ENCODE data around the gene KIAA0232. TPM values are rescaled to one million over a fixed set of nuclear protein-coding genes. Genes with fewer than 3 reads are reported as not detected.

KIAA0232 gene
- polyA plus RNA-seq, 6 donors from 2014 or later: 5.8 to 14.6 (median 8.3) TPM; not detected in 1

DNA sequence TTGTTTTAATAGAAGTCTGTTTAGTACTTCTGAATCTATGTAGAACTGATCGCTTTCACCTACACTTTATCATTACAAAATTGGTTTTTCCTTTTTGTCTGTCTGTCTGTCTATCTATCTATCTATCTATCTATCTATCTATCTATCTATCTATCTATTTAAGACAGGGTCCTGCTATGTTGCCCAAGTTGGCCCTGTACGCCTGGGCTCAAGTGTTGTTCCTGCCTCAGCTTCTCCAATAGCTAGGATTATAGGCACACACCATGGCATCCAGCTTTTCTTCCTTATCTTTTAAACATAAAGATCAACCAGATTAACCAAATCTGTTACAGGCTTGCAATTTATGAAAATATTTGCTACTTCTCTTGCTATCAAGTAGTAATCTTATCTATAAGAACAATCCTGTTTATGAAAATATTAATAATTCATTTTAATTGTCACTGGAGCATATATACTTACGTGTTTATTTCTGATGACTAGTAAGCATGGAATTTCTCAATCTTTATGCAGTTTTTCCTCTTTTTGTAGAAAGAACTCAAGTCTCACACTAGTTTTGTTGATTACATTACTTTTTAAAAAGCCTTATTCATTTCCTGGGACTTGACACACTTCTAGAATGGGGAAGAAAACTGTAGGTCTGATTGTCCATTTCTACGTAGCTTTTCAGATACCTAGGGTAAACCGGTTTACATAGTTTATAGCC, 24.5 kb downstream of the KIAA0232 start:
- H3K27me3 Mint-ChIP-seq: no peaks in the 10 kb centered on the region
- DNase-seq: no peak
- no peaks in the 10 kb centered on the region for H3K9me3 Mint-ChIP-seq
- no peak for ATAC-seq (ENCODE audit: low read depth in 2 of 2)
- H3K4me3 Mint-ChIP-seq: no peak overlapping the region
- H3K4me1 Mint-ChIP-seq: peaks cover 10 to 29% (median 23%) of the 10 kb centered on the region in 3 donors
- peaks cover 0 to 4% of the 10 kb centered on the region in 2 donors for H3K36me3 Mint-ChIP-seq
- H3K27ac Mint-ChIP-seq: no peak overlapping the region

DNA sequence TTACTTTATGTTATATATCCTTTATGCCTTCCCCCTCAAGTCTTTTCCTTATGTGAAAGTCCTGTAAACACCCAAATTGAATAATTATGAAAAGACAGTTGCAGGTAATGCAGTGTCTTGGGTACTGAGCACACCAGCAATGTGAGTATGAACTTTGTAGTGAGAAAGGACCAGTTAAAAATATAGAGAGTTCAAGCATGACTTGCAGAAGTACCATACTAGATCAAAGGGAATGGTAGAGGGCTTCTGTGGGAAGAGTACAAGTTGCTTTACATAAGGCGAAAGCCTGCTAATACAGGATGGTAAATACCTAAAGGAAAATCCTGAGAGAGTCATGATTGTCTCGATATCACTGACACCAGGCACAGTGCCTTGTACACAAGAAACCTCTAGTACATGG, 25.7 kb downstream of the KIAA0232 start:
- H3K27me3 Mint-ChIP-seq: no peaks in the 10 kb centered on the region
- H3K9me3 Mint-ChIP-seq: no peaks in the 10 kb centered on the region
- ATAC-seq (ENCODE audit: low read depth in 2 of 2) (no peak), DNase-seq (no peak)
- H3K27ac Mint-ChIP-seq: peak overlapping the region in 1 of 6 donors; percentile 57
- no peak overlapping the region for H3K4me3 Mint-ChIP-seq
- H3K36me3 Mint-ChIP-seq: peaks cover 0 to 4% of the 10 kb centered on the region in 2 donors
- peaks cover 16 to 23% (median 21%) of the 10 kb centered on the region in 3 donors for H3K4me1 Mint-ChIP-seq

DNA sequence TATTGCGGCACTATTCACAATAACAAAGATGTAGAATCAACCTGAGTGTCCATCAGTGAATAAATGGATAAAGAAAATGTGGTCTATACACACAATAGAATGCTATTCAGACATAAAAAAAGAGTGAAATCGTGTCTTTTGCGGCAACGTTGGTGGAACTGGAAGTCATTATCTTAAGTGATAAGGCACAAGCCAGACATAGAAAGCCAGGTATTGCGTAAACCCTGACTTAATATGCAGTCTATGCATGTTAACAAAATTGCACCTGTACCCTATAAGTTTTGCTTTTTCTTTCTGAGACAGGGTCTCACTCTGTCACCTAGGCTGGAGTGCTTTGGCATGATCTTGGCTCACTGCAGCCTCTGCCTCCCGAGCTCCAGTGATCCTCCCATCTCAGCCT, 28.6 kb downstream of the KIAA0232 start:
- H3K9me3 Mint-ChIP-seq: no peaks in the 10 kb centered on the region
- ATAC-seq (ENCODE audit: low read depth in 2 of 2) (no peak), DNase-seq (no peak)
- H3K4me3 Mint-ChIP-seq: no peak overlapping the region
- peaks cover 17 to 25% (median 23%) of the 10 kb centered on the region in 3 donors for H3K4me1 Mint-ChIP-seq
- no peaks in the 10 kb centered on the region for H3K27me3 Mint-ChIP-seq
- H3K36me3 Mint-ChIP-seq: peaks cover 0 to 9% of the 10 kb centered on the region in 2 donors
- no peak overlapping the region for H3K27ac Mint-ChIP-seq

DNA sequence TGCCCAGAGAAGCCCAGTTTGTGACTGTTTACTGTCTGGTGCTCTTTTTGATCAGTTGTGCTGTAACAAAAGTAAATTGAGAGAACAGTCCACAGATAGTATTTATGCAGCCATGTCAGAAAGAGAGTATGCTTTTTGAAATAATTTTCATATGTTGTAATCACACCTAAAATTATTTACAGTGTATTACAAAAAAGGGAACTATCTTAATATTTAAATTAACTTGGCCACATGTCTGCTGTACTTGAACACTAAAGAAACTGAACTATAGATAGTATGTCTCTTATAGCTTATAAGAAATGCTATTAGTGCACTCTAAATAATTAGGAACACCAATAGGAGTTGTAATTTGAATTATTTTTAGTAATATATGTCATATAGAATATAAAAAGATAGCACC, 30.2 kb downstream of the KIAA0232 start:
- H3K27me3 Mint-ChIP-seq: no peaks in the 10 kb centered on the region
- peaks cover 0 to 4% (median 0%) of the 10 kb centered on the region in 7 donors for H3K9me3 Mint-ChIP-seq
- H3K27ac Mint-ChIP-seq: no peak overlapping the region
- peaks cover 0 to 9% of the 10 kb centered on the region in 2 donors for H3K36me3 Mint-ChIP-seq
- ATAC-seq (ENCODE audit: low read depth in 2 of 2): no peak
- DNase-seq: no peak
- no peak overlapping the region for H3K4me3 Mint-ChIP-seq
- H3K4me1 Mint-ChIP-seq: peaks cover 14 to 30% (median 28%) of the 10 kb centered on the region in 3 donors

DNA sequence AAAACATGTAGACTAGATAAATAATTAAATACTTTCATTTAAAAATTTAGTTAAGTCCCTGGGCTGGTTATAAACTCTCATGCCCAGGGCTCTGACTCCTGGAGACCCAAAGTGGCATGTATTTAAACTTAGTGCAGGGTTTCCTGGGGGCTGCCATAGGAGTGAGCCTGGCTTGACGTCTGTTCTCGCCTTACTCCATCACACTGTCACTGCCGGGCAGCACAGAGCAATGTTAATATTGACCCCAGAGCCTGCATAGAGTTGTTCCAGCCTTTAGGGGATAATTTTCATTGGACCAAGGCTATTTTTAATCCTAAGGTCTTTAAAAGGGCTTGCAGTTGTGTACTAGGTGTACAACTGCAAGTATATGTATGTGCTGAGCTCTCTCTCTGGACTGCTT, 31.2 kb downstream of the KIAA0232 start:
- Mint-ChIP-seq H3K36me3 (peaks cover 8 to 13% of the 10 kb centered on the region in 2 donors), H3K4me3 (no peak overlapping the region), H3K27ac (peak overlapping the region in 1 of 6 donors; percentile 54), H3K9me3 (peaks cover under 1 to 11% (median 4%) of the 10 kb centered on the region in 7 donors), H3K27me3 (no peaks in the 10 kb centered on the region), H3K4me1 (peaks cover 14 to 26% (median 21%) of the 10 kb centered on the region in 3 donors)
- DNase-seq (no peak), ATAC-seq (ENCODE audit: low read depth in 2 of 2) (no peak)

DNA sequence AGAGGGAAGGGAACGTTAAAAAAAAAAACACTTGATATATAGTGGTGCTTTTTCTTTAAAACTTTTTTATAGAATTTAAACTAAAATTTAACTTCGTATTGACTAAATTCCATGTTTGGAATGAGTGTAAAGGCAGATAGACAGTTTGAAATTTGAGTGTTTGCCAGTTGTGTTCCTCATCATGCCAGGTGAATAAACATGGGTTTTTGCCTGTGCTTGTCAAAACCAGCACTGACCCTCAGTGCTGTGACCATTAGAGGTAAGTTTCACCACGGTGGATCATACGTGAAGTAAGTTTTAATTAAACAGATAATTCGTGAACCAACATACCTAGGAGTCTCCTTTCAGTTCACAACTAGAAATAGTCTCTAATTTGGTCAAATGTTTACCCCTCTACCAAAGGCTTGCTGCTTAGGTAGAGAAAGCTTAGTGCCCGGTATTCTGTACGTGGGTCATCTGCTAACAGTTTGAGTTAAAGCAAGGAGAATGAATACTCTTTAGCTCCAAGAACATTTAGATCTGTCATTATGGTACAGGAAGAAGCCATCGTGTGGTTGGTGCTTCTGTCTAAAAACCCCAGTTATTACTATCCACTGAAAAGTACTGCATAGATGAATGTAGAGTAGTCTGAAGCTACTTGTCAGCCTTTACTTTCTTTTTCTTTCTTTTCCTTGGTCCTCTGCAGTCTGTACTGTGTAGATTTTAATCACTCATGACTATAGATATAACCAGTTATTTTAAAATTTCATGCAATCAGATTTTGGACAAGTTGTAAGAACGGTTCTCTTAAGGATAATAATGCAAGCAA, 32.7 kb downstream of the KIAA0232 start:
- Mint-ChIP-seq H3K9me3 (peaks cover 10 to 25% (median 16%) of the 10 kb centered on the region in 7 donors), H3K27me3 (no peaks in the 10 kb centered on the region), H3K4me3 (no peak overlapping the region), H3K27ac (peak overlapping the region in 1 of 6 donors; percentile 61), H3K4me1 (peaks cover 14 to 29% (median 29%) of the 10 kb centered on the region in 3 donors), H3K36me3 (peaks cover 13 to 18% of the 10 kb centered on the region in 2 donors)
- DNase-seq: no peak
- ATAC-seq (ENCODE audit: low read depth in 2 of 2): no peak

DNA sequence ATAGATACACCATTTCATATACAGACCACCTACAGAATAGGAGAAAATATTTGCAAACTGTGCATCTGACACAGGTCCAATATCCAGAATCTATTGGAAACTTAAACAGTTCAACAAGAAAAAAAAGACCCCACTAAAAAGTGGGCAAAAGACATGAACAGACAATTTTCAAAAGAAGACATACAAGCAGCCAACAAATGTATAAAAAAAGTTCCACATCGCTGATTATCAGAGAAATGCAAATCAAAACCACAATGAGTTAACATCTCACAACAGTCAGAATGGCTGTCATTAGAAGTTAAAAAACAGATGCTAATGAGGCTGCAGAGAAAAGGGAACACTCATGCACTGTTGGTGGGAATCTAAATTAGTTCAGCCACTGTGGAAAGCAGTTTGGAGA, 36.8 kb downstream of the KIAA0232 start:
- peaks cover 0 to 17% (median 12%) of the 10 kb centered on the region in 3 donors for H3K4me1 Mint-ChIP-seq
- DNase-seq (no peak), ATAC-seq (ENCODE audit: low read depth in 2 of 2) (peak in 1 of 2 donors; percentile 21)
- H3K27ac Mint-ChIP-seq: no peak overlapping the region
- peaks cover 10 to 45% (median 32%) of the 10 kb centered on the region in 7 donors for H3K9me3 Mint-ChIP-seq
- peak overlapping the region in 1 of 8 donors; percentile 49 for H3K4me3 Mint-ChIP-seq
- H3K36me3 Mint-ChIP-seq: peaks cover 9 to 20% of the 10 kb centered on the region in 2 donors
- no peaks in the 10 kb centered on the region for H3K27me3 Mint-ChIP-seq

DNA sequence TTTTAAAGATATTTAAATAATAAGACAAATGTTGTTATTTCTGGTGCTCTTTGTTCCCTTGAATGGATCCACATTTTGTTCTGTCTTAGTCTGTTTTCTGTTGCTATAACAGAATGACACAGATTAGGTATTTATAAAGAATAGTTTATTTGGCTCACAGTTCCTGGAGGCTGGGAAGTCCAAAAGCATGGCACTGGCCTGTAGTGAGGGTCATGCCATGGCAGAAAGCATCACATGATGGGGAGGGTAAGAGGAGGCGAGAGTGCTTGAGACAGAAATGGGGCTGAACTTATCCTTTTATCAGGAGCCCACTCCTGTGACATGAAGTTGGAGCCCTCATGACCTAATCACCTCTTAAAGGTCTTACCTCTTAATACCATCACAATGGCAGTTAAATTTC, 38.2 kb downstream of the KIAA0232 start:
- peaks cover 10 to 45% (median 32%) of the 10 kb centered on the region in 7 donors for H3K9me3 Mint-ChIP-seq
- H3K4me1 Mint-ChIP-seq: peaks cover 0 to 17% (median 12%) of the 10 kb centered on the region in 3 donors
- ATAC-seq (ENCODE audit: low read depth in 2 of 2) (no peak), DNase-seq (no peak)
- H3K4me3 Mint-ChIP-seq: no peak overlapping the region
- H3K27ac Mint-ChIP-seq: no peak overlapping the region
- H3K27me3 Mint-ChIP-seq: no peaks in the 10 kb centered on the region
- peaks cover 7 to 20% of the 10 kb centered on the region in 2 donors for H3K36me3 Mint-ChIP-seq

DNA sequence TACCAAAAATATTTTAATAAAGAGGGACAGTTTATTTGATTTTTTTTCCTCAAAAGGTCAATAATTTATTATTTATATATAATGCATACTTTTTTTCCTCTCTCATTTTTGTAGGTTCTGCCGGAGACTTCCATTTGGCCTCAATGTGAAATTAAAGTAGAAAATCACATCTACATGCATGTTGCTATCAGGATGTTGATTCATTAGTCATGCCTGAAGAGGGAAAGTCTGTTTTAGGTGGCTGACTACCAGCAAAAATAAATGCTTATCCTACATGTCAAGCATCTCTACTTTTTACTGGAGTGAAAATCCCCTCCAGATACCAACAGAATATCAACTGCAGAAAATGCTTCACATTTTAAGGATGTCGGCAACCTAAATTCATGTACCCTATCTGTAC, 41.5 kb downstream of the KIAA0232 start:
- Mint-ChIP-seq H3K27me3 (no peaks in the 10 kb centered on the region), H3K4me3 (no peak overlapping the region), H3K4me1 (peaks cover 0 to 11% (median 4%) of the 10 kb centered on the region in 3 donors), H3K36me3 (peaks cover 5 to 12% of the 10 kb centered on the region in 2 donors), H3K9me3 (peaks cover 6 to 32% (median 21%) of the 10 kb centered on the region in 7 donors), H3K27ac (no peak overlapping the region)
- no peak for DNase-seq
- ATAC-seq (ENCODE audit: low read depth in 2 of 2): no peak

DNA sequence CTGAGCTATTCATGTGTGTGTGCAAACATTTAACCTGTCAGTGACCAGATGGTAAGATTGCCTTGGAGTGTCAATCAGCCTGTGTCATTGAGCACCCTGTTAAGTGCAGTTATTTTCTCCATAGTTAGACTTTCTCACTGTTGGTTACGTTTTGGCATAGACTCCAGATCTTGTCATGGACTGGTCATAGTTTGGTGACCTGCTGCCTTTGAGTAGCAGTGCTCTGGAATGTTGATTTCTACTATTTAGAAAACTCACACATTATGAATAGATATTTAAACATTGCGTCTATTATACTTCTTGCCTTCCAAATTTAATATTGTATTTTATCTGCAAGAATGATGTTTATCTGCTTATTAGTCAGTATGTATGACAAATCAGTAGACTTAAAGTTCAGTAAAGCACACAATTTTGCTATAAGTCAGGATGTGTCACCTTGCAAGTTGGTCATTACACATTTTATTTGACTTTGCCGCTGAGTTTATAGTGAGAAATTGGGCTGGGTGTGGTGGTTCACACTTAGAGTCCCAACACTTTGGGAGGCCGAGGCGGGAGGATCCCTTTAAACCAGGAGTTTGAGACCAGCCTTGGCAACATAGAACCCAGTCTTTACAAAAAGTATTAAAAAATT, 42.4 kb downstream of the KIAA0232 start:
- no peak for DNase-seq
- peaks cover 0 to 3% (median 2%) of the 10 kb centered on the region in 3 donors for H3K4me1 Mint-ChIP-seq
- H3K9me3 Mint-ChIP-seq: peaks cover 4 to 24% (median 17%) of the 10 kb centered on the region in 7 donors
- H3K27ac Mint-ChIP-seq: peak overlapping the region in 1 of 6 donors; percentile 52
- no peaks in the 10 kb centered on the region for H3K27me3 Mint-ChIP-seq
- no peak overlapping the region for H3K4me3 Mint-ChIP-seq
- ATAC-seq (ENCODE audit: low read depth in 2 of 2): no peak
- H3K36me3 Mint-ChIP-seq: peaks cover 5 to 6% of the 10 kb centered on the region in 2 donors

DNA sequence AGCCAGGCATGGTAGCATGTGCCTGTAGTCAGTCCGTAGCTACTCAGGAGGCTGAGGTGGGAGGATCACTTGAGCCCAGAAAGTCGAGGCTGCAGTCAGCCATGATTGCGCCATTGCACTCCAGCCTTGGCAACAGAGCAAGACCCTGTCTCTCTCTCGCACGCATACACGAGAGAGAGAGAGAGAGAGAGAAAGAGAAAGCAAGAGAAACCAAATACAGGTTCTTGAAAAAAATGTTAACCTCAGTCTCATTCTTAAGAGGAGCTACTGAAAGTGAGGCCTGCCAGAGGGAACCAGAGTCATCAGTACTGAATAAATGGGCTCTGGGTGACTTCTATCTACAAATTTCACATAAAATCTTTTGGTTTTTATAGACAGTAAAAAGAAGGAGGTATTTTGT, 42.9 kb downstream of the KIAA0232 start:
- H3K4me3 Mint-ChIP-seq: no peak overlapping the region
- no peak for DNase-seq
- H3K27me3 Mint-ChIP-seq: no peaks in the 10 kb centered on the region
- peak overlapping the region in 1 of 6 donors; percentile 52 for H3K27ac Mint-ChIP-seq
- H3K4me1 Mint-ChIP-seq: no peaks in the 10 kb centered on the region
- H3K36me3 Mint-ChIP-seq: peaks cover under 1 to 5% of the 10 kb centered on the region in 2 donors
- no peak for ATAC-seq (ENCODE audit: low read depth in 2 of 2)
- peaks cover 0 to 19% (median 11%) of the 10 kb centered on the region in 7 donors for H3K9me3 Mint-ChIP-seq

DNA sequence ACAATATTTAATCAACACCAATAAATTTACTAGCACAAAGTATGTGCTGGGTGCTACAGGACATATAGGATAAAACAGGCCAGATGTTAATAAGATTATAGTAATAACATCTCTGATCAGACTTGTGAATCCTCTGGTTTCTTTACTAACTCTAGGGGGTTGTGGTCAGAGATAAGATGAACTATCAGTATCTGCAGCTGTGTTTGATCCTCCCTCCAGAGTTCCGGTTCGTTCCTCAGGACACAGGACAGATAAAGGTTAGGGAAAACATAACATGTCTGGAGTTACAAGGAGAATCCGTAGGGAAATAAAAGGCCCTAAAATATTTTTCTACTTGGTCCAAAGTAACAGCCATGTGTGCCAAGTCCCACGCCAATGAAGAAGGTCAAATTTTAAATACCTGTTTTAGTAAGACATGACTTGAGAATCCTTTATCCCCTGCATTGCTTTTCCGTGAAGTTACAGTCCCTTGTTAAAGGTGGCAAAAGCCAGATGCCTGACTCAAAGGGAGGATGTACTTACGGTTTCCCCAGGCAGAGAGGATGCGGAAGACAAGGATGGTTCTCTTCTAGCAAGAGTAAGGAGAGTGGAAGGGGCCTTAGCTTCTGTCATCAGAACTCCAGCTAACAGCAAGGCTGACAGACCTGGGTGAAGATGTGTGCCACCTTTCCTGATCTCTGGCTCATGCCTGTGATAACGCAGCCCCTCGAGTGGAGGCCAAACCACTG, 44.4 kb downstream of the KIAA0232 start:
- Mint-ChIP-seq H3K36me3 (peaks cover 0 to 12% of the 10 kb centered on the region in 2 donors), H3K4me3 (no peak overlapping the region), H3K9me3 (peaks cover 0 to 5% (median 2%) of the 10 kb centered on the region in 7 donors), H3K27me3 (no peaks in the 10 kb centered on the region), H3K4me1 (no peaks in the 10 kb centered on the region), H3K27ac (peak overlapping the region in 1 of 6 donors; percentile 47)
- no peak for DNase-seq
- no peak for ATAC-seq (ENCODE audit: low read depth in 2 of 2)

DNA sequence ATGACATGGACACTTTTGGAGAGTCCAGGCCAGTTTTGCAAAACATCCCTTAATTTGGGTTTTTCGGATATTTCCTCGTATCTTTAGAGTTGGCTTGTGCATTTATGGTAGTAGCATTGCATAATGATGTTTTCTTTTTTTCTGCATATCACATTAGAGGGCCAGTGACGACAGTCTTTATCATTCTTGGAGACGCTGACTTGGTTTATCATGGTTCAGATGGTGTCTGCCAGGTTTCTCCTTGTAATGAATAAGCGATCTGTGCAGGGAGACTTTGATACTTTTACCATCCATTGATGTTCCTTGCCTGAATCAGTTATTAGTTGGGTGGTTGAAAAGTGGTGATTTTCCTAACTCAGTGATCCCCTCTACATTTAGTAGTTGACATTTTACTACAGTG, 46.6 kb downstream of the KIAA0232 start:
- no peak for DNase-seq
- H3K4me1 Mint-ChIP-seq: peaks cover 0 to 5% (median 0%) of the 10 kb centered on the region in 3 donors
- H3K27ac Mint-ChIP-seq: no peak overlapping the region
- no peak for ATAC-seq (ENCODE audit: low read depth in 2 of 2)
- no peak overlapping the region for H3K4me3 Mint-ChIP-seq
- H3K36me3 Mint-ChIP-seq: peaks cover 0 to 19% of the 10 kb centered on the region in 2 donors
- no peaks in the 10 kb centered on the region for H3K27me3 Mint-ChIP-seq
- peaks cover 0 to 1% (median 0%) of the 10 kb centered on the region in 7 donors for H3K9me3 Mint-ChIP-seq
